Measurements from ENCODE around the gene OBSL1.
A peak's percentile ranks its signal among the peaks of the same experiment; 100 is the strongest.

OBSL1 gene

DNA sequence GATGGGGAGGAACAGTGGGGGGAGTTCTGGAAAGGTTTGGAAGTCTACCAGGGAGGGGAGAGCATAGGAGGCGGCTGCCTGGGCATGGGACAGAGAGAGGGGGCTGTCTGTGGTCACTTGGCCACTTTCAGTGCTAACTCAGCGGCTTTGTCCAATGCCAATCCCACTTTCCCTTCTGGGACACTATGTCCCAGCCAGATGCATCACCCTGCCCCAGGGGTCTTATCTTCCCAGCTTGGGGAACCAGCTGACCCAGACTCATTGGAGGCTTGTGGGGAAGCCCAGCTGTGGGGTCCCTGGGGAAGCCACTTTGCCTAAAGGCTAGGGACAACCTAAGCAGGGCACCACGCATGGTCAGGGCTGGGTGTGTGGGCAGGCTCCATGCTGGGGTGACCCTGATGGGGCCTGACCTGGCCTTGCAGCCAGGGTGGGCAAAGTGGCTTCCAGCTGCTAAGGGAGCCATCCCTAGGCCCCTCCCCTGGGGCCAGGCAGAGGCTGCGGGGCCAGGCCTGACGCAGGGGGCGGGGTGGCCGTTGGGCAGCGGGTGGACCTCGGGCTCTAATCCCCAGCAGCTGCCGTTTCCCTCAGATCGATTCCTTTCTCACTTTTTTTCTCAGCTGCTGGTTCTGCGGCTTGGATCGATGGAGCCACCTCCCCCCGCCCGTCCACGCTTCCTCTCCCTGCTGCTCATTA is 58.7 kb downstream of the OBSL1 start:
- no peak for DNase-seq (ENCODE audit: low spot score)

DNA sequence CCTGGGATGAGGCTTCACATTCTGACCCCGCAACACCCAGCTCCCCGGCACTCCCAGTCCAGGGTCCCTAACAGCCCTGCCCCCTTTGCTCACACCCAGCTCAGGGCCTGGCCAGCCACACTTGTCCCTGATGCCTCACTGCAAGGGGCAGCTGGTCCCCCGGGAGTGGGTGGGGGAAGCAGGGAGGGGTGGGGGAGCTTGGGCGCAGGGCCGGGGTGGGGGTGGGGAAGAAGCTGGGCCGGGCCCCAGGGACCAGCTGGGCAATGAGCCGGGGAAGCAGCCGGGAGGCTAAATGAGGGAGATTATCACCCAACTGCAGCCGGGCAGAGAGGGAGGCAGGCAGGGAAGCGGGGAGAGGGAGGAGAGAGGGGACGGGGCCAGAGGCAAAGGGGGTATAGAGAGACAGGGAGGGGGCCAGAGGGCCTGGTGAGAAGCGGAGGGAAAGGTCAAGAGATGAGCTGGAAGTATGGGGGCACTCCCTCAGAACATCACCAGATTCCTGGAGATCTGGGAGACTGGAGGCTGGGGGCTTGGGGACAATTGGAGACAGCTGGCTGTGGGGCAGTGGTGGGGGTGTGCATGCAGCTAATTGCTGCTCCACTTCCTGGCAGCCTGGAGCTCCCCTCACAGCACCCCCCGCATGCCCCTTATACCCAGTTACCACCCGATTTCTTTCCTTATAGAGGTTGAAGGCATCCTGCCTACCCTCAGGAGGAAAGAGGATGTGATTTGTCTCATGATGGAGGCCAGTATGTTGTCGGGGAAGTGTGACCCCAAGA is 59.6 kb downstream of the OBSL1 start:
- DNase-seq (ENCODE audit: low spot score) = no peak

DNA sequence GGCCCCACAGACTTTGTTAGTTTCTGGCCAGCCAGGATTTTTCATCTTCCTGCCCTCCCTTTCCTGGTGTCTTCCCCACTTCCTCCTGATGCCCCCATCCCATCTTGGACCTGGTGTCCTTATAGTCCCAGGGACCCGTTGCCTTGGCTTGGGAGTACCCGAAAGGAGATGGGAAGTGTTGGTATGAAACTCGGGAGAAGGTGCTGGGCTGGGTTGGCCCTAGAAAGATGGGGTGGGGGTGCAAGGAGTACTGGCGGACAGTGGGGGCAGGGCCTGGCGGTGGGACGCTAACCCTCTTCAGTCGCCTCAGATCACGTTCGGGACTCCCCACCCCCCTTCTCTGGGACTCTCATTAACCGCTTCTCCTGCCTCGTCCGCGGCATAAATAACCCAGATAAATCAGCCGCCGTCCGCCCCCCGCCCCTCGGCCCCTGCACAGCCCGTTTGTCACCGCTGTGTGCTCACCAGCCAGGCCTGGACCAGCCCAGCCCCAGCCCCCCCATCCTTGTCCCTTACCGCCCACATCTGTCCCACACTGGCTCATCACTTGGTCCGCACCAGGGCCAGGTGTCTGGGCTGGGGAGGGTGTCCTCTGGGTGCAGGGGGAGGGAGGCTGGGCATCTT is 60.7 kb downstream of the OBSL1 start:
- DNase-seq (ENCODE audit: low spot score) = no peak

DNA sequence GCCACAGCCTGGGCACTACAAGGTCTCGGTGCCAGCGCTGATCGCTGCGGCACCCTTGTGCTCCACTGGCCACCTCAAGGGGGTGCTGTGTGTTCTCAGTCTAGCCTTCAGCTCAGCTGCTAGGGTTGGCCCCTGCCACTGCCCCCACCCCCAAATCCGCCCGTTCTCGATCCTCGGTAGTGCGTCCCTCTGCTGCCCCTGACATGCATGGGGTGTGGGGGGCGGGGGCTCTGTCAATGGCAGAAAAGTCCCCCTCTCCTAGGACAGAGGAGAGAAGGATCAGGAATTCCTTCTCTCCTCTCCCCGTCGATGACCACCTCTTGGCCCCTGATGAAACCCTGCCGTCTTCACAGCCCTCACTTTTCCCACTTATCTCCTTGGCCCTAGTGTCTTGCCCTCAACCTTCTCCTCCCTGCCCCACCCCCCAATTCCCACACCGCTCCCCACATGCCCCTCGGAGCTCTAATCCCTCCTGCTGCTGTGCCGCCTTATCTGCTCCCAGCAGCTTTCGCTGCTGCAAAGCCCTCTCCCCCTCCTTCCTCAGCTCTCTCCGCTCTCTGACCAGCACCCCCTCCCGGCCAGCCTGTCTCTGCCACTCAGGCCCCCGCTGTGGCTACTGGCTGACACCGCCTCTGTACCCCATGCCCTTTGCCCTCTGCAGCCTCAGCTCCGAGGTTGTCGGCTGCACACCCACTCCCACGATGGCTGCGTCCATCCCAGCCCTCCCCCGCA is 61.4 kb downstream of the OBSL1 start:
- peak; percentile 86 for DNase-seq (ENCODE audit: low spot score)

DNA sequence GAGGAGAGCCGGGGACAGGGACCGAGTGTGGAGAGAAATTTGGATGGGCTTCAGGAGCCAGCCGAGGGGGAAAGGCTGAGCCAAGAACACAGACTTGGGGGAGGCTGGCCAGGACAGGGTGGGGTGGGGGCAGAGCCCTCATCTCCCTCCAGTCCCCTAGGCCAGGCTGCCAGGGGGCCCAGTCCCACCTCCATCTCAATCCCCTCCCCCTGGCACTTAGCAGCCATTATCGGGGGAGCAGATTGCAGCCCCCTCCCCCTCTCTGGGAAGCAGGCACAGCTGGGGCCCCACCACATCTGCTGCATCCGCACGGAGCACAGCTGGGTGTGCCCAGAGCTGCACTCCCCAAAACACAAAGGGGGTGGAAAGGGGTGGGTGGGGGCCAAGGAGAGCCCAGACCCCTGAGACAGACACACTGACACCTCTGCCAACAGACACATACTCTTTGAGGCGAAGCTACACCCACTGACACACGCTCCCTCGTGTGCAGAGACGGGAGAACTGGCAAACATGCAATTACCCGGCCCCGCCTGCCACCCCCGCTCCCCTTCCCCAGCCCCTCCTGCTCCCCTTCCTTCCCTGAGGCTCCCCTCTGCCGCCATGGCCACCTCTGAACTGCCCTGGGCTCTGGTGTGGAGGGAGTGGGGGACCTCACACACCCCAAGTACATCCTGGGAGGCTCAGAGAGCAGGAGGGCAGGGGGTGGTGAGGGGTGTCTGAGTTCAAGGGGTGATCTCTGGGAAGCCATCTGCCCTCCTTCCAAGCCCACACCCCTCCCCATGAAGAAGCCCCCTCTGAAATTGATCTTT is 62.2 kb downstream of the OBSL1 start:
- no peak for DNase-seq (ENCODE audit: low spot score)

DNA sequence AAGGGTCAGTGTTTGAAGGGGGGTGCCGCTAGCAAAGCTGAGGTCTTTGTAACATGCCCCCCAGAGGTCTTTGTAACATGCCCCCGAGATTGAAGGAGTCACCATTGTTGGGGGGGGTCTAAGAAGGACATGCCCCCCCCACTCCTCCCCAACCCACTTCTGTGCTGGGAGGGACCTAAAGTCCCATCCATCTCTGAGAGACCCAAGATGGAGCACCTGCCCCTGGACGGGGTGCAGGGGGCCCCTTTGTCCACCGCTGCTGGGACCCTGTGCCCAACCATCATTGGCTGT is 63.0 kb downstream of the OBSL1 start:
- no peak for DNase-seq (ENCODE audit: low spot score)

DNA sequence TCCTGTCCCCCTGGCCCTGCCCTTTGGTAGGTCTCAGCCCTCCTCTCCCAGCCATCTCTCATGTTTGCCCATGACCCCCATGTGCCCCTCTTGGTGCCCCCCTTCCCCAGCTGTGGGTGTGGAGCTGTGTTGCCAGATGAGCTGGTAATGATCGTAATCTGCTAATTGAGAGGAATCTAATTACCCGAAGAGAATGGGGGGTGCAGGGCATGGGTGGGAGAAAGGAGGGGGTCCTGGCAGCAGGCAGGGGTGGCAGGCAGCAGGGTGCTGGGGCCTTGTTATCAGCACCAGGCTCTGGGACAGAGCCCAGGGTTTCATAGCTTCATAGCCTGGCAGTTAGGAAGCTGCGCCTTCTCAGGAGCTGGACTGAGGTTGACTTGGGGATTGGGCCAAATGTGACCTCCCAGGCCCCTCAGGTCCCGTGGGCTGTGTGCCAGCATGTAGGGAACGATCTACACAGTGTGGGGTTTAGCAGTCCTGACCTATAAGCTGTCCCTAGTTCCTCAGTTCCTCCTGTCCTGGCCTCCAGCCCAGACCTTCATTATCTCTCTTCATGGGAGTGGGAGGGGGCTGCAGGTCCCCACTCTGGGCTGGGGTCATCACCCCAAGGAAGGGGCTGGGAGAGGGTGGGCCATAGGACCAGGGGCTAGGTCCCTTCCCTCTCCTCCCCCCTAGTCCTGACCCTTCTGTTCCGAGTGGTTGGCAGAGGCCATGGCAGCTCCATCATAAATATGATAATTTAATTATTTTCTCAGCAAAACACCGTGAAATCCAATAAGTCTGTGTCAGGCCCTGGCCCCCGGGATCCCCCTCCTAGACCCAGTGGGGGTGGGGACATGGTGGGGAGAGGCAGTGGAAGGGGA is 63.5 kb downstream of the OBSL1 start:
- DNase-seq (ENCODE audit: low spot score) = no peak

DNA sequence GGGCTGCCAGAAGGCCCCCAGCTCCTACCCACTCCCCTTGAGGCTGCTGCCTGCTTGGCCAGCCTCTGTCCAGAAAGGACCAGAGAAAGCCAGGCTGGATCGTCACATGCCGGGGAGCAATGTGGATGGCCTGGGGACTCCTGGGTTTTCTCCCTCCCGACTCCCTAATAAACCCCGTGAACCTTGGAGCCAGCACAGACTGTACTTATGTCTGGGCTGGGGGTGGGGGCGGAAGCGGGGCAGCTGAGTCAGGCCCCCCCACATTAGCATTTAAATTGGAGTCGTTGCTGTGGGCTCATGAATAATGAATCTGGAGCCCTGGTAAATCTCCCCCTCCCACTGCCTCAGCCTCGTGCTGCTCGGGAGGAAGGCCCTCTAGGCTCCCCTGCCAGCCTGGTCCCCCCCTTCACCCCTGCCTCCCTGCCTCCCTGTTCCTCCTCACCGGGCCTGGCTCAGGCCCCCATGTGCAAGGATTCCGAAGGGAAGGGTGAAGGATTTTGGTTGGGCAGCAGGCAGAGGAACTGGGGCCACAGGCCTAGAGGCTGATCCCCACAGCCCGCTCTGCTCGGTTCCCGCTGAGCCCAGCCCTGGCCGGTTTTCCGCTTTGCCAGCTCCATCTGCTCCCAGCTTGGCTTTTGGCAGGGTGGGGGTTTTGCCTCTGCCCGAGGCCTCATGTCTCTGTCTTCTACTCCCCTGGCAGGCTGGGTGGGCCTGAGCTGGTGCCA is 64.4 kb downstream of the OBSL1 start:
- no peak for DNase-seq (ENCODE audit: low spot score)

DNA sequence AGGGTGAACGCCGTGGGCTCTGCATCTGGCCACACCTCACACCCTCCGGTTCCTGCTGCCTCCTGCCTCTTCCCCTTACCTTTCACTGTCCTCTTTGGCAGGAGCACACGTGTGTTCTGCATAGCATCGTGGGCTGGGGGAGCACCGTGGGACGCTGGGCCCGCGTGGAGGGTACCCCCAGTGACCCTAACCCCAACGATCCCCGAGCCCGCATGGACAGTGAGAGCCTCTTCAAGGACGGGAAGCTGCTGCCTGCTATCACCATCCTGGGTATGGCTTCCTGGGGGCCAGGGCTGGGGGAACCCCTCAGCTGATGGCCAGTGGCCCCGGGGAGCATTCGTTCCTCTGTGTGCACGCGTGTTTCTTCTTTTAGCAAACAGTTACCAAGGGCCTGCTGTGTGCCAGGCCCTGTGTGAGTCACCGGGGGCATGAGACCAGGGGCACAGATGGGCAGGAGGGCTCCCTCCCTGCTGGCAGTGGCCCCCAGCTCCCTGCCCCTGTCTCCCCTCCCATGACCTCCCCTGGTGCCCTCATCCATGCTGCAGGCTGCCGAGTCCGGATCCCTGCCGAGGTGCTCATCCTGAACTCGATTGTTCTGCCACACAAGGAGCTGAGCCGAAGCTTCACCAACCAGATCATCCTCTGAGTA is 65.1 kb downstream of the OBSL1 start:
- no peak for DNase-seq (ENCODE audit: low spot score)

DNA sequence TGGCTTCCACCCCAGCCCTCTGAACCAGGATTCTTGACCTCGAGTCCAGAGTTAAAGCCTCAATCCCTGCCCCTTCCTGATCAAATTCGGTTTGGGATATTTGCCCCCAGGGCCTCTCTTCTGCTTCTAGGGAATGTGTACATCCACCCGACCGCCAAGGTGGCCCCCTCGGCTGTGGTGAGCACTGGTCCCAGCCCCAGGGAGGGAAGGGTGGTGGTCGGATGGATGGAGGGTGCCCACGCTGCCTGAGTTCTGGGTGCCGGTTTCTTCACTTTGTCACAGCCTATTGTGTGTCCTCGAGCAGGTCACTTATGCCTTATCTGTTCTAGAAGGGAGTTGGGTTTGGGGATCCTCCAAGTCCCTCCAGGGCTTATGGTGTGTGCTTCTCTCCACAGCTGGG is 65.8 kb downstream of the OBSL1 start:
- DNase-seq (ENCODE audit: low spot score) = no peak

DNA sequence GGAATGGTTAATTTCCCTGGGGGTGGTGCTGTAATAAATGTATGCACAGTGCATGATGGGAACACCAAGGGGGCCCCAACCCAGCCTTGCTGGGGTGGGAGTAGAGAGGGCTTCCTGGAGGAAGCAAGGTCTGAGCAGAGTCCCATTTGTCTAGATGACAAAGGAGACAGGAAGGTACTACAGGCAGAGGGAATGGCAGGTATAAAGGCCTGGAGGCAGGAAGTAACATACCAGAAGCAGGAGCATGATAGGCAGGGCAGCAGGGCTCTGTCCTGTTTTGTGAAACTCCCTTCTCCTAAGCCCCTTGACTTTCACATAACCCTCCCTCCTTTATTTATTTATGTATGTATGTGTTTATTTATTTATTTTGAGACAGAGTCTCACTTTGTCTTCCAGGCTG is 68.7 kb downstream of the OBSL1 start:
- no peak for DNase-seq (ENCODE audit: low spot score)

DNA sequence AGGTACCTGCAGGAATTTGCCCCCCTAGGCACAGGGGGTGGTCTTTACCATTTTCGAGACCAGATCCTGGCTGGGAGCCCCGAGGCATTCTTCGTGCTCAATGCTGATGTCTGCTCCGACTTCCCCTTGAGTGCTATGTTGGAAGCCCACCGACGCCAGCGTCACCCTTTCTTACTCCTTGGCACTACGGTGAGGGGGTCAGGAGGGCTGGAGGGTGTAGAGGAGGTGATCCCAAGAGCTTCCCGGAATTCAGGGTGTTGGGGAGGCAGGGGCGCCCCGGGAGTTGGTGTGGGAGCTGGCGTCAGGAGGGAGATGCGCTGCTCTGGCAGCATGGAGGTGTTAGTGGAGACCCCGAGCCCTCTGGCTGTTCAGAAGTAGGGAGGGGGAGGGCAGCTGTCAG is 69.5 kb downstream of the OBSL1 start:
- no peak for DNase-seq (ENCODE audit: low spot score)

All from hepatic stellate cell (primary cell).